OCI-LY3 (cell line): ENCODE data around the gene MRPL21.

Experiments used
- CTCF ChIP-seq: fragments of 200-600, 300-600 bp; sonication (generic); IDR thresholded peaks from 2 replicates; pipeline ENCODE4 v1.5.1; 2014; ENCODE audit warnings: antibody characterized with exemption, low read length, low read depth
- EZH2phosphoT487 ChIP-seq: fragments of 200-600 bp; shearing (Covaris generic); IDR thresholded peaks from 2 replicates; pipeline ENCODE4 v1.6.1; 2018; ENCODE audit warnings: antibody characterized with exemption, mixed run types, low read depth

- no peak for TF ChIP-seq CTCF
- no peak for TF ChIP-seq EZH2phosphoT487
Observed at GRCh38 chr11:68892576-68892975, 11.1 kb downstream of the MRPL21 start.
